Thyroid gland (tissue), 4 donors: ENCODE results near the gene CCN5. TPM values are rescaled to one million over a fixed set of nuclear protein-coding genes. Genes with fewer than 3 reads are reported as not detected.

ENCODE experiments used
- DNase-seq, 2 donors: peaks; one replicate each; pipeline ENCODE4 v3.0.0-alpha.2; 2019
- H3K27ac ChIP-seq, 3 donors: fragments of 200-600 bp; sonication (generic); 1 replicate in 2 of 3; 2 replicates in 1 of 3; pipeline ENCODE4 v1.5.1; 2016 to 2019; ENCODE audit warnings: mild to moderate bottlenecking in 1 of 3, moderate library complexity in 1 of 3
- H3K27me3 ChIP-seq: fragments of 200-600 bp; sonication (generic); one replicate; pipeline ENCODE4 v1.5.1; 2019
- H3K36me3 ChIP-seq, 2 donors: fragments of 200-600 bp; sonication (generic); one replicate each; pipeline ENCODE4 v1.5.1; 2016 to 2019
- H3K4me1 ChIP-seq, 2 donors: fragments of 200-600 bp; sonication (generic); one replicate each; pipeline ENCODE4 v1.5.1; 2017 to 2019
- H3K4me3 ChIP-seq, 3 donors: fragments of 200-600 bp; sonication (generic); replicated peaks in 1 of 3; 1 replicate in 2 of 3; 2 replicates in 1 of 3; pipeline ENCODE4 v1.5.1; 2016; ENCODE audit warnings: mild to moderate bottlenecking in 1 of 3
- H3K9me3 ChIP-seq: fragments of 200-600 bp; sonication (generic); one replicate; pipeline ENCODE4 v1.5.1; 2017
- CTCF ChIP-seq, 6 experiments: fragments of 200-600 bp in 3 of 6; fragments of 450-650 bp in 3 of 6; sonication (generic) in 3 of 6; IDR thresholded peaks; one replicate each; pipeline ENCODE4 v1.5.1; 2016 to 2019; ENCODE audit warnings: antibody characterized with exemption in 6 of 6, mild to moderate bottlenecking in 2 of 6, inconsistent platforms in 1 of 6, moderate library complexity in 1 of 6
- POLR2A ChIP-seq, 2 donors: fragments of 450-650 bp; IDR thresholded peaks; one replicate each; pipeline ENCODE4 v1.6.1; 2017; ENCODE audit warnings: antibody characterized with exemption in 2 of 2, mild to moderate bottlenecking in 2 of 2, moderate library complexity in 1 of 2
- WGBS, 2 donors: methylation state at CpG; one replicate each; pipeline ENCODE4 v1.1.5; 2017; 5-methylcytosine and 5-hydroxymethylcytosine counted together
- intact Hi-C: fragments of 100-400 bp; cut with DNase I; formaldehyde crosslinking; loops from one replicate; pipeline ENCODE4 v1.15.1; 2023
- total RNA-seq, 4 donors: library from RNA; depleted of rRNA; stranded (reverse); fragments of >200 nt; gene quantifications; one replicate each; pipeline ENCODE4 v1.2.3, GENCODE V29; 2016

Gene CCN5
- total RNA-seq, 4 donors from 2014 or later: 4.7 to 47.6 (median 26.6) TPM

DNA sequence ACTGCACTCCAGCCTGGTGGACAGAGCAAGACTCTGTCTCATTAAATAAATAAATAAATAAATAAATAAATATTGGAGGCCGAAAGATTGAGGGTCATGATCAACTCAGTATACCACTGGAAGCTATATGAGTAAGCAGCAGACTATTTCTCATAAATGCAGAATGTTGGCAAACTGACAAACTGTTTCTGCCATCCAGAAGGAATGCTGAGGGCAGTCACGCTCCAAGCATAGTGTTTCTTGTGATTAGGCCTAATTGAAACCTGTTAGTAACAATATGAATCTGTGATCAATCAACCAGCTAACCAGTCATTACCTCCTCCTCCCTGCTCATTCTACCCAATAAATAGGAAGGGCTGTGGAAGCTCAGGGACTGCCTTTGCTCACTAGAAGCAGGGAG, 15.3 kb downstream of the CCN5 start:
- no peaks in the 10 kb centered on the region for H3K36me3 ChIP-seq

DNA sequence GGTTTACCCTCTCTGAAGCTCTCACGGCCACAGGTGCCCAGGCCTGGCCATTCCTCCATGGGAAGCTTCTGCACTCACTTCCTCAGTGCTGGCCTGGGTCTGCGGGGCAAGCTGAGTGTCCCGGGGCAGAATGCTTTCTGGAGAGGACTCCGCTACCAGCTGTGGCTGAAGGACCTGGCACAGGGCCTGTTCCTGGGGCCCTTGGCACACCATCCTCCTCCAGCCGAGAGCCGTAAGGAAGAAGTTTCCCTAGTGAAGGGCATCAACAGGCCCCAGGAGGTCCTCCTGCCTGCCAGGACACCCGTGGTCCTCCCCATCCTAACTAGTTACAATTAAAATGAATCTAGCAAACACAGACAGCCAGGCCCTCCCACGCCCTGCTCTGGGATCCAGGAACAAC, 16.5 kb downstream of the CCN5 start:
- no peaks in the 10 kb centered on the region for H3K36me3 ChIP-seq

More for the DNA sequence above, 15.3 kb downstream of the CCN5 start:
- Histone ChIP-seq H3K9me3 (no peaks in the 10 kb centered on the region), H3K4me3 (no peak overlapping the region), H3K27me3 (no peaks in the 10 kb centered on the region), H3K4me1 (peaks cover 6 to 18% of the 10 kb centered on the region in 2 donors), H3K27ac (peak overlapping the region in 2 of 3 donors; percentile 32 to 73)
- TF ChIP-seq CTCF (IDR thresholded peaks at IDR 0.05) (no peak), POLR2A (IDR thresholded peaks at IDR 0.05) (no peak)
- intact Hi-C loops: no loop called here
- WGBS, 2 donors: 74 to 90% methylated on average over 2 of the region's 2 CpGs
- no peak for DNase-seq

DNA sequence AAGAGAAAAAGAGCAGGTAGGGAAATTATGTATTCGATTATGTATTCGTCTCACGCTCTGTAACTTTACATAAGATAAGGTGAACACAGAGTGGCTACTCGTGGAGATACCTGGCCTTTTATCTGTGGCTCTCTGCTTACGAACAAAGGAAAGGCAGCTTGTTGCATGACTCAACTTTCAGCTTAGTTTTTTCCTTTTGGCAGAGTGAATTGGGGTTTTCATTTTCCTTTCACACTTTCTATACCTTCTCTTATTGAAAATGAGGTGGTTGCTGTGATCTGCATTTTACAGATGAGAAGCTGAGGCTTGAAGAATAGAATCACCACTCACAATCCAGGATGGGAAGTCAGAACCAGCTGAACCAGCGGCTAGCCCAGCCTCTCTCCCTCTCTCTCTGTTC, 17.2 kb downstream of the CCN5 start:
- Histone ChIP-seq H3K27ac (no peak overlapping the region), H3K4me1 (peaks cover 6 to 23% of the 10 kb centered on the region in 2 donors), H3K9me3 (no peaks in the 10 kb centered on the region), H3K36me3 (no peaks in the 10 kb centered on the region), H3K4me3 (no peak overlapping the region), H3K27me3 (no peaks in the 10 kb centered on the region)
- intact Hi-C loops: loop anchor here (2.0 kb wide), 1 partner anchor 48 kb away; no protein-coding TSS in a partner anchor
- DNase-seq: no peak
- no peak for TF ChIP-seq POLR2A (IDR thresholded peaks at IDR 0.05)
- TF ChIP-seq CTCF (IDR thresholded peaks at IDR 0.05): no peak
- 77 to 79% methylated on average over 6 of the region's 6 CpGs for WGBS, 2 donors

More for the DNA sequence above, 16.5 kb downstream of the CCN5 start:
- WGBS, 2 donors: 35 to 51% methylated on average over 8 of the region's 8 CpGs
- H3K27me3 ChIP-seq: no peaks in the 10 kb centered on the region
- intact Hi-C loops: loop anchor here (2.0 kb wide), 1 partner anchor 47 kb away; no protein-coding TSS in a partner anchor
- TF ChIP-seq CTCF (IDR thresholded peaks at IDR 0.05): no peak
- TF ChIP-seq POLR2A (IDR thresholded peaks at IDR 0.05): no peak
- H3K4me1 ChIP-seq: peaks cover 6 to 23% of the 10 kb centered on the region in 2 donors
- DNase-seq: peak; percentile 88 to 91
- H3K27ac ChIP-seq: peak overlapping the region in 2 of 3 donors; percentile 9 to 73
- H3K9me3 ChIP-seq: no peaks in the 10 kb centered on the region
- no peak overlapping the region for H3K4me3 ChIP-seq

GRCh38 chr20:44733341-44734069, 18.3 kb downstream of the CCN5 start:
- peak; percentile 77 to 95 (median 90) for TF ChIP-seq CTCF (IDR thresholded peaks at IDR 0.05)
- TF ChIP-seq POLR2A (IDR thresholded peaks at IDR 0.05): no peak
- Histone ChIP-seq H3K4me3 (no peak overlapping the region), H3K4me1 (peaks cover 6 to 22% of the 10 kb centered on the region in 2 donors), H3K36me3 (no peaks in the 10 kb centered on the region), H3K27me3 (no peaks in the 10 kb centered on the region), H3K9me3 (no peaks in the 10 kb centered on the region), H3K27ac (no peak overlapping the region)
- WGBS, 2 donors: 26 to 46% methylated on average over 4 to 7 of the region's 7 CpGs
- intact Hi-C loops: loop anchor here (2.0 kb wide), 1 partner anchor 49 kb away; no protein-coding TSS in a partner anchor
- peak; percentile 69 to 74 for DNase-seq

- no peaks in the 10 kb centered on the region for H3K27me3 ChIP-seq
- intact Hi-C loops: no loop called here
- peaks cover 6 to 11% of the 10 kb centered on the region in 2 donors for H3K4me1 ChIP-seq
- DNase-seq: no peak
- H3K27ac ChIP-seq: no peak overlapping the region
- H3K9me3 ChIP-seq: no peaks in the 10 kb centered on the region
- WGBS, 2 donors: 61 to 64% methylated on average over 3 of the region's 3 CpGs
- no peak overlapping the region for H3K4me3 ChIP-seq
- H3K36me3 ChIP-seq: no peaks in the 10 kb centered on the region
- TF ChIP-seq POLR2A (IDR thresholded peaks at IDR 0.05): no peak
- TF ChIP-seq CTCF (IDR thresholded peaks at IDR 0.05): peak in 2 of 6 experiments; percentile 15 to 21
These were observed 19.8 kb downstream of the CCN5 start for GRCh38 chr20:44734938-44735337.
